SK-N-SH (cell line): Measurements from ENCODE around the gene CCDC127. TPM values are rescaled to one million over a fixed set of nuclear protein-coding genes. Genes with fewer than 3 reads are reported as not detected.

Source experiments
- CTCF ChIA-PET: fragments of 300-600, 350-600 bp; formaldehyde crosslinking; extraction: SDS; loops from one replicate; lab custom pipeline; 2021; lab: Yijun Ruan, JAX
- POLR2A ChIA-PET: fragments of 350-600 bp; sonication (Branson Sonifier 250); formaldehyde crosslinking; extraction: SDS; loops from one replicate; lab custom pipeline; 2020; ENCODE audit warnings: antibody characterized with exemption, inconsistent platforms; lab: Yijun Ruan, JAX
- DNase-seq: peaks from one replicate; pipeline ENCODE4 v3.0.0; 2012
- H2AFZ ChIP-seq: fragments of 200-600 bp; sonication (generic); 2 replicates; pipeline ENCODE4 v1.8.1; 2016; ENCODE audit warnings: antibody characterized with exemption, mild to moderate bottlenecking, low read depth
- H3F3A ChIP-seq: fragments of 200-600 bp; sonication (generic); replicated peaks from 2 replicates; pipeline ENCODE3; 2016; ENCODE audit warnings: antibody characterized with exemption, mild to moderate bottlenecking; ENCODE audit not compliant: insufficient read depth
- H3K27ac ChIP-seq, 2 experiments: fragments of 200-500 bp in 1 of 2; fragments of 200-600 bp in 1 of 2; sonication (Bioruptor generic) in 1 of 2; sonication (generic), shearing (Covaris generic) in 1 of 2; 2 replicates each; pipeline versions ENCODE4 v1.5.1 to v1.6.1; 2014 to 2016; ENCODE audit warnings: low read depth in 2 of 2, inconsistent platforms in 1 of 2, low read length in 1 of 2, mild to moderate bottlenecking in 1 of 2, mixed read lengths in 1 of 2
- H3K27me3 ChIP-seq: fragments of 200-600 bp; sonication (generic), shearing (Covaris generic); 2 replicates; pipeline ENCODE4 v1.6.1; 2016; ENCODE audit warnings: mixed run types; ENCODE audit not compliant: insufficient read depth
- H3K36me3 ChIP-seq, 2 experiments: fragments of 200-500 bp in 1 of 2; fragments of 200-600 bp in 1 of 2; sonication (Bioruptor generic) in 1 of 2; sonication (generic) in 1 of 2; replicated peaks in 1 of 2; 2 replicates each; pipeline versions ENCODE3 to v1.5.1; 2014 to 2016; ENCODE audit warnings: low read length in 1 of 2, mild to moderate bottlenecking in 1 of 2; ENCODE audit not compliant: insufficient read depth in 2 of 2, control insufficient read depth in 1 of 2
- H3K4me1 ChIP-seq, 2 experiments: fragments of 200-500 bp in 1 of 2; fragments of 200-600 bp in 1 of 2; sonication (Bioruptor generic) in 1 of 2; sonication (generic), shearing (Covaris generic) in 1 of 2; 2 replicates each; pipeline versions ENCODE4 v1.5.1 to v1.6.1; 2014 to 2016; ENCODE audit warnings: low read depth in 1 of 2, low read length in 1 of 2, mixed run types in 1 of 2; ENCODE audit not compliant: insufficient read depth in 2 of 2, control insufficient read depth in 1 of 2
- H3K4me2 ChIP-seq: fragments of 200-600 bp; sonication (generic), shearing (Covaris generic); 2 replicates; pipeline ENCODE4 v1.6.1; 2017; ENCODE audit warnings: mixed run types
- H3K4me3 ChIP-seq, 2 experiments: fragments of 200-500 bp in 1 of 2; fragments of 200-600 bp in 1 of 2; sonication (Bioruptor generic) in 1 of 2; sonication (generic), shearing (Covaris generic) in 1 of 2; 2 replicates each; pipeline versions ENCODE4 v1.5.1 to v1.8.1; 2014 to 2016; ENCODE audit warnings: low read depth in 2 of 2, inconsistent platforms in 1 of 2, low read length in 1 of 2, mild to moderate bottlenecking in 1 of 2, mixed read lengths in 1 of 2, moderate library complexity in 1 of 2
- H3K79me2 ChIP-seq: fragments of 200-600 bp; sonication (generic); 2 replicates; pipeline ENCODE4 v1.8.1; 2017; ENCODE audit warnings: mild to moderate bottlenecking; ENCODE audit not compliant: insufficient read depth
- H3K9ac ChIP-seq: fragments of 200-600 bp; sonication (generic); 2 replicates; pipeline ENCODE4 v1.6.1; 2017; ENCODE audit warnings: mixed run types
- H3K9me2 ChIP-seq: fragments of 200-600 bp; sonication (generic); 2 replicates; pipeline ENCODE4 v1.6.1; 2017; ENCODE audit warnings: mixed run types
- H3K9me3 ChIP-seq: fragments of 200-600 bp; sonication (generic); 2 replicates; pipeline ENCODE4 v1.6.1; 2017; ENCODE audit warnings: mixed run types, mild to moderate bottlenecking, moderate library complexity
- H4K20me1 ChIP-seq: fragments of 200-600 bp; sonication (generic); 2 replicates; pipeline ENCODE4 v1.6.1; 2017; ENCODE audit warnings: mild to moderate bottlenecking, mixed run types; ENCODE audit not compliant: insufficient read depth
- CHD2 ChIP-seq: fragments of 150-350 bp; IDR thresholded peaks from 2 replicates; pipeline ENCODE4 v1.6.1; 2018; ENCODE audit warnings: low read length; ENCODE audit not compliant: partially characterized antibody
- EP300 ChIP-seq, 2 experiments: IDR thresholded peaks; 2 replicates each; pipeline versions ENCODE4 v1.4.0 to v1.6.1; 2012; ENCODE audit warnings: borderline replicate concordance in 1 of 2, low read depth in 1 of 2, low read length in 1 of 2
- EZH2phosphoT487 ChIP-seq: fragments of 200-600 bp; sonication (generic); IDR thresholded peaks from 2 replicates; pipeline ENCODE4 v1.6.1; 2017; ENCODE audit warnings: low read depth, mixed run types, mild to moderate bottlenecking, antibody characterized with exemption, moderate library complexity, borderline replicate concordance
- FOXJ3 ChIP-seq: sonication (generic); formaldehyde crosslinking; IDR thresholded peaks from 2 replicates; pipeline ENCODE4 v1.5.1; 2020; ENCODE audit warnings: mild to moderate bottlenecking, missing genetic modification reagents
- MEF2A ChIP-seq: IDR thresholded peaks from 2 replicates; pipeline ENCODE4 v1.4.0; 2012; ENCODE audit warnings: low read depth, borderline replicate concordance
- MXI1 ChIP-seq: IDR thresholded peaks from 2 replicates; pipeline ENCODE4 v1.6.1; 2012; ENCODE audit warnings: mild to moderate bottlenecking, low read depth, low read length, improper control_type of control experiment
- PBX3 ChIP-seq: IDR thresholded peaks from 2 replicates; pipeline ENCODE4; 2012
- RFX5 ChIP-seq: IDR thresholded peaks from 2 replicates; pipeline ENCODE4 v1.6.1; 2012; ENCODE audit warnings: mild to moderate bottlenecking, improper control_type of control experiment, low read length
- RXRA ChIP-seq: IDR thresholded peaks from 2 replicates; pipeline ENCODE4 v1.4.0; 2012; ENCODE audit warnings: low read depth, mild to moderate bottlenecking, borderline replicate concordance
- SMC3 ChIP-seq: IDR thresholded peaks from 2 replicates; pipeline ENCODE4 v1.6.1; 2012; ENCODE audit warnings: low read depth, low read length, improper control_type of control experiment
- TAF1 ChIP-seq: IDR thresholded peaks from 2 replicates; pipeline ENCODE4 v1.6.1; 2012; ENCODE audit warnings: low read depth, mild to moderate bottlenecking, low read length, moderate library complexity, borderline replicate concordance
- ZBTB33 ChIP-seq: IDR thresholded peaks from 2 replicates; pipeline ENCODE4 v1.4.0; 2012; ENCODE audit warnings: low read depth, borderline replicate concordance
- WGBS: methylation state at CpG from one replicate; pipeline ENCODE4 v1.1.6; 2017; ENCODE audit warnings: low lambda C conversion rate; 5-methylcytosine and 5-hydroxymethylcytosine counted together
- polyA plus RNA-seq, 3 experiments: library from polyadenylated mRNA; depleted of rRNA; stranded (reverse); fragments of >200 nt; gene quantifications; 2 replicates each; pipeline ENCODE4 v1.2.3, GENCODE V29; 2012

Gene CCDC127
- polyA plus RNA-seq, 1 of the 3 experiments (the other 2 are of a cell fraction): 3.9 TPM

GRCh38 chr5:199197-199949, 18.6 kb downstream of the CCDC127 start:
- H3K36me3 ChIP-seq: peaks cover 4 to 13% of the 10 kb centered on the region in 2 experiments
- H3K4me2 ChIP-seq: no peak overlapping the region
- H3F3A ChIP-seq: no peaks in the 10 kb centered on the region
- no peaks in the 10 kb centered on the region for H3K27me3 ChIP-seq
- WGBS: 87% methylated on average over 3 of the region's 16 CpGs
- H4K20me1 ChIP-seq: 0 out of 2 replicates have a peak, but pooled peaks cover 11% of the 10 kb centered on the region
- no peak overlapping the region for H3K9ac ChIP-seq
- H2AFZ ChIP-seq: no peak overlapping the region
- TF ChIP-seq SMC3 (no peak), MEF2A (no peak), PBX3 (no peak), RXRA (no peak), MXI1 (no peak), ZBTB33 (no peak), FOXJ3 (CRISPR knock-in tag) (no peak), RFX5 (no peak), CHD2 (no peak), EZH2phosphoT487 (no peak), EP300 (IDR thresholded peaks at IDR 0.05; ENCODE audit: borderline replicate concordance in 1 of 2, low read depth in 1 of 2, low read length in 1 of 2) (no peak), TAF1 (no peak)
- ChIA-PET CTCF (interaction anchor here (0.9 to 2.3 kb wide), 2 partner anchors 11 kb away, joined by 3 to 10 read pairs; no protein-coding TSS in a partner anchor), POLR2A (interaction anchor here (0.6 kb wide), 1 partner anchor 73 kb away, joined by 5 read pairs; no protein-coding TSS in a partner anchor)
- H3K9me3 ChIP-seq: no peaks in the 10 kb centered on the region
- no peaks in the 10 kb centered on the region for H3K4me1 ChIP-seq
- no peak overlapping the region for H3K4me3 ChIP-seq
- H3K27ac ChIP-seq: no peak overlapping the region
- H3K79me2 ChIP-seq: peaks cover 9% of the 10 kb centered on the region; the same call in 1 of the 2 replicates
- peak; percentile 32 for DNase-seq
- H3K9me2 ChIP-seq: no peaks in the 10 kb centered on the region
